Activated CD8-positive, alpha-beta memory T cell treated with anti-CD3 and anti-CD28 coated beads for 48 hours (primary cell): Measurements from ENCODE around the gene EVX1.

Experiments
- DNase-seq, 3 experiments: peaks; one replicate each; pipeline ENCODE4 v3.0.0-alpha.2; 2020; ENCODE audit warnings: low read depth in 2 of 3, low spot score in 2 of 3

The EVX1 gene

GRCh38 chr7:27224983-27225934, 17.3 kb upstream of the EVX1 start:
- no peak for DNase-seq

DNA sequence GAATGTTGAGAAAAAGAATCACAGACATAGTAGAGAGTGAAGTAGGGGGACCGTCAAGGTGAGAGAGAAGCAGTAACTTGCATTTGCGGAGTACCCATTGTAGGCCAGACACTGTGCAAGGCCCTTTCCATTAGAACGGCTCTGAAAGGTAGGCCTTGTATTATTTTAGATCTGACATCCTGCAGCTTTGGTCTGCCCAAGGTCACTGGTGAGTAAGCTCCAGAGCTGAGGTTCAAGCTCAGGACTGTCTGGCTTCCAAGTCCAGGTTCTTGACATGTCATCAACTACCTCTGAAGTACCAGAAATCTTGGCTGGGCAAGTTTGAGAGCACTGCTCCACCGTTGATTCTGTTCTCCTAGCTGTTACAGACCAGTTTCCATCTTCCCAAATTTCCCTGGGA, 13.2 kb upstream of the EVX1 start:
- DNase-seq: no peak

DNA sequence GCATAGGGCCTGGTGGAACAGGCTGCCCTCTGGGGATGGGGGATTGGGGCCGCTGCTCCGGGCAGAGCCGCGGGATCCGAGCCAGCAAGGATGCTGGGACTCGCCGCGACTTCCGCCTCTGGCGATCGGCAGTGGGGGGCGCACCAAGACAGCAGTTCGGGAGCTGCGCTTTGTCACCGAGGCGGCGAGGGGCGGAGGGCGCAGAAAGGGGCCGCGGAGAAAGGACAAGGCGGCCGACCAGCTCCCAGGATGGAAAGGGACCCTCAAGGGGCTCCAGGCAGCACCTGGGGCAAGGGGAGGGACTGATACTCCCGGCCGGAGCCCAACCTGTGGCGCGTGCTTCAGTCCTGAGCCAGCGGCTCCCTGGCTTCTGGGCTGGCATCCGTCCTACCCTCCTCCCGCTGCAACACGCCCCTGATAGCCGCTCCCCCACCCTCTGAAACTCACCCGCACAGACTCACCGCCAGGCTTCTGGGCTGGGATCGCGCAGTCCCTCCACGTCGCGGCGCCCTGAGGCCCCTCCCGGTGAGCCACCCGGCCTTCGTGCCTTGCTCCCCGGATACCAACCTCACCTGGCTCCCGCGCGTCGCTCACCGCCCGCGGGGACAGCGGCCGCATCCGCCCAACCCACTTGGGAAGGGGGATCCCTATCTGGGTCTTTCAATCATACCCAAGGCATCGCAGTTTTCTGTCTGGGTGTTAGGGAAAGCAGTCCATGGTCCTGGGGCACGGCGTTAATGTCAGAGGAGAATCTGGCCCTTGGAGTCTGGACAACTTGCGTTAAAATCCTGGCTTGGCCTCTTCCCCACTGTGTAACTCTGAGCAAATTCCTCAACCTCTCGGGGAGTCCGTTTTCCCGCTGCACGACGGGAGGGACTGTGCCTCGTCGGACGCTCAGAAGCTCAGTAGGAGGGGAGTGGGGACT, 7.0 kb upstream of the EVX1 start:
- no peak for DNase-seq

DNA sequence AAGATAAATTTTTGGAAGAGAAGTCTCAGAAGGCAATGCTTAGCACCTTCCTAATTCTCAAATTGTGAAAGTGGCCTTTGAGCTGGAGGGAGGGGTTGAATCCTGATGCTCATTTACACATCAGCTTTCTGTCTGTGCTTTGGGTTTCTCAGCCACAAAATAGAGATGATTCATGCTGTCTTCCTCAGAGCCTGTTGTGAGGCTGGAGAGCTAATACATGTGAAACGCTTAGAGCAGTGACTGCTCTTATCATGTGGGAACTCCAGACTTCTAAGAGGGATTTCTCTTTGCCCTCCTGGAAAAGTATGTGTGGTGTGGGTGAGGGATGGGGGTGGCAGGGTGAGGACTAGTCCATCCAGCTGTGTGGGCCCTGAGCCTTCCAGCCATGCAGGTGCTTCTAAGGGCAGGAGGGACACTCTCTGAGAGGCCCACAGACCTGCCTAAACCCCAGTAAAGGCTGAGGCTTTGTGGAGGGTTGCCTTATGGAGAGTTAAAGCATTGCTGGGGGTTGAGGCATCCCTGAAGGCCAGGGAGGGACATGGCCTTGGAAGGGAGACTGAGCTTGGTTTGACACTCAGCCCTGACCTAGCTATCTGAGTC, 4.8 kb upstream of the EVX1 start:
- no peak for DNase-seq

DNA sequence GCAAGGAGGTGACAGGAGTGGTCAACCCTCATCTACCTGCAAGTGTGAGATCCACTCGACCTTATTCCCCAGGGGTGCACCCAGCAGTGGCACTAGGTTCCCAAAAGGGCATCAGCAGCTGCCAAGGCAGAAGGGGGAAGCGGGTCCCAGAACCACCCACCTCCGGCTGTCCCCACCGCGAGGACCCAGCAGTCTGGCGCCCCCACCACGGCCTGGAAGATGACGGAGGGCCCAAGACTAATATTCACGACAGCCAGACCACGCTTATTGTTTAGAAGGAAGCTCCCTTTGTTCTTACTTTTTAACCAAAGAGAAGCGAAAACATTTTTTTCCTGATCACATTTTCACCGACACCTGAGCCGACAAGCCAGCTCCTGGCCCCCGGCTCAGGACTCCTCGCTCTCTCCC, 3.6 kb upstream of the EVX1 start:
- DNase-seq: no peak

DNA sequence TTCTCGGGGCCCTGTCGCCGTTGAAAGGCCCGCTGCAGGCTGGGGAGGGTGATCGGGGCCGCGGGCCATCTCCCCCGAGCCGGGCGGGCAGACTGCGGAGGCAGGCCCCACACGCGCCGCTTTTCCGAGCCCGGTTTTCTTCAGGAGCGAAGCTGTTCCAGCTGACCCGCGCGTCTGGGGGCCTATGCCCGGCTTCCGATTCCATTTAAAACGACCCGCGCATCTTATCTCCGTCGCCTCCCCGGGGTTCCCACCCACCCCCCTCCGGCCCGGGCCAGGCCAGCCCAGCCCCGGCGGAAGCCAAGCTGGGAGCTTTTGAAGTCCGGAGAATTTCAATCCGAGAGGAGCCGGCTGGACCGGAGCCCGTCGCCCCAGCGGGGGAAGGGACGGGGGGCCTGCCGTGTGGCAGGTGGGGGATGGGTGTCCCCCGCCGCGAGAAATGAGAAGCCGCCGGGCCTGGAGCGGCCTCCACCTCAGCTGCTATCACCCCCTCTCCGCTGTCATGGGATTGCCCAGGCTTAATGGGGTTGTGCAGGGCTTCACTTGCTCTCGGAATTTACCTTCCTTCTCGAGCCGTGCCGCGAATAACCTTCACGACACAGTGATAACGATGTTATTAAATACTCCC, 3.1 kb upstream of the EVX1 start:
- DNase-seq: no peak

DNA sequence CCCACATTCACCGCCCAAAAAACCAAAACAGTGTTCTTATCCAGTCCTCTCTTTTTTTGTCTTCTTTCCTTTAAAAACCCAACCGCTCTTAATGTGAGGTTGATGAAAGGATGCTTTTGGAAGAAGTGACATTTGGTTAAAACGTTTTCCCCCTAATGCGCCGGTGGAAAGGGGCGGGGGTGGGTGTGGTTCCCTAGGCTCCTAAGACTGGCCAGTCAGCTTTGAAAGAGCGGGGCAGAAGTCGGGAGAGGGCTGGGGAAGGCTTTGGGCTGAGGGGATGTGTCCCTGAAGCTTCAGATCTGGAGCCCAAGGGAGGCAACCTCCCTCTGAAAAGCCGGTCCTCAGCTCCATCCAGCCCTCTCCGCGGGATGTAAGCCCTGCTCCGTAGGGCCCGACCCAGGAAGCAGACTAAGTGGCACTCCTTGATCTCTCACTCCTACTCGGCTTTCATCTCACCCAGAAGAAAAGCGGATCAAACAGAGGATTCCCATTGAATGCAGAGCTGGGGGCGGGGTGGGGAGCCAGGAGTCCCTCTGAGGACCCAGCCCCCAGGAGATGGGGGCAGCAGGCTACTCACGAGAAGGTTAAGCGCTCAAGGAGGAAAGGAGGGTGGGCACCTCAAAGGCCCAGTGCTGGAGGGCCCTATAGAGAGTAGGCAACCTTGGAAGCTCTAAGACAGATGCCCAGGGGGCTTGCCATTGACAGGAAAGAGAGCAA, 2.4 kb upstream of the EVX1 start:
- DNase-seq: no peak

DNA sequence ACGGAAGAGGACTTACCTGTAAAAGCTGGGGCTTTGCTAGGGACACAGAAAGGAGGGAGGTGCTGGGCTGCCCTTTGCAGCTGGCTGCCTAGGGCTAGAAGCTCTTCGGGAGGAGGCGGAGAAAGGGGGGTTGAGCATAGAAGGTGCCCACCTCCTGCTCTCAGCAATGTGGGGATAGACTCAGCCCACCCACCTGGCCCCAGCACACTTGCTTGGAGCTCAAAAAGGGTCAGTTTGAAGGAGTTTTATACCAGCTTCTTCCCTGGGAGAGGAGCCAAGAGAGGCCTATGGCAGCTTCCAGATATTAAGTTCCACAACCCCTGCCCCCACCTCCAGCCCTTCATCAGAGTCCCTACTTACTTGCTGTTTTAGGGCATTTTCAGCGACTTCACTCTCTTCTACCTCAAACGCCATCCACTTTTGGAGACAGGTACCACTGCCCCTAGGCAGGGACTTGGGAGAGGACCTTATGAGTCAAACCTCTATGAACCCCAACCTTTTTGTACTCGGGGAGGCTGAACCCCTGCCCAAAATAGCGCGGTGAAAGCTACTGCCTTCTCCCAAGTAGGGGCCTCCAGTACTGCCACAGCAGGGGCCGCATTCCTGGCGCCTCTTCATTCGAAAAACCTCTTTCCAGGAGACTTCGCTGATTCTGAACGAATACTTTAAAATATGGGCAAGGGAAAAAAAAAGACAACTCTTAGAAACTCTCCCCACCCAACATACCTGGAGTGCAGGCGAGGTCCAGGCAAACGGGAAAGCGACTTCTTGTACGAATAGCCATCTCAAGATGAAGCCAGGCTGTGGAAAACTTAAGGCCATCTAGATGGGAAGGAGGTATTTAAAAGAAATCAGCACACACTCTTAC, 1.2 kb upstream of the EVX1 start:
- no peak for DNase-seq

- no peak for DNase-seq
Measured at GRCh38 chr7:27242154-27242553, 448 bp upstream of the EVX1 start.

GRCh38 chr7:27243340-27244163, 950 bp downstream of the EVX1 start:
- no peak for DNase-seq

DNA sequence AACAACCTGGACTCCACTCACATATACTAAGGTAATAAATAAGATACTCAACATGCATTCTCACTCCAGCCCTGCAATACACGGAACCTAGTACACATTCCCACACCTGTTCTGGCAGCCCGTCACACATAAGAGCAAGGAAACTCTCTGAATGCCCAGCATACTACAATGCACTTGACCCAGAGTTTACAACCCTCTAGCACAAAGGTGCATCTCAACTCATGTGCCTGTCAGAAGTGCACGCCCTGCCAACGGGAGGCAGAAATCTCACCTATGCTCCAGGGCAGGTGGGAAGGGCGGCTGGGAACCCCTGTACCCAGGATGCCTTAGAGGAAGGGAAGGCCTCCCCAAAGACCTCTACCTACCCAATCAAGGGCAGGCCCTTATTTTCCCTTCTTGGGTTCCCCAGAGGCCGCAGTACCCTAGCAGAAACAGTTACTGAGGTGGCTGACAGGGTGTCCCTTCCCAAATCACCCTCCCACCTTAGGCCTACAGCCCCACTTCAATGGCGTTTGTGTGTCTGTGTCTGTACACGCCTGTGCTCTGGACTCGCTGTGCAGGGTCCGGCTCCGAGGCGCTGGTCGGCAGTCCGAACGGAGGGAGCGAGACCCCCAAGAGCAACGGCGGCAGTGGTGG, 2.0 kb downstream of the EVX1 start:
- no peak for DNase-seq

GRCh38 chr7:27245124-27245797, 2.7 kb downstream of the EVX1 start:
- DNase-seq: no peak

GRCh38 chr7:27245798-27246691, 3.4 kb downstream of the EVX1 start:
- DNase-seq: no peak

GRCh38 chr7:27247000-27247399, 4.4 kb downstream of the EVX1 start:
- DNase-seq: no peak

DNA sequence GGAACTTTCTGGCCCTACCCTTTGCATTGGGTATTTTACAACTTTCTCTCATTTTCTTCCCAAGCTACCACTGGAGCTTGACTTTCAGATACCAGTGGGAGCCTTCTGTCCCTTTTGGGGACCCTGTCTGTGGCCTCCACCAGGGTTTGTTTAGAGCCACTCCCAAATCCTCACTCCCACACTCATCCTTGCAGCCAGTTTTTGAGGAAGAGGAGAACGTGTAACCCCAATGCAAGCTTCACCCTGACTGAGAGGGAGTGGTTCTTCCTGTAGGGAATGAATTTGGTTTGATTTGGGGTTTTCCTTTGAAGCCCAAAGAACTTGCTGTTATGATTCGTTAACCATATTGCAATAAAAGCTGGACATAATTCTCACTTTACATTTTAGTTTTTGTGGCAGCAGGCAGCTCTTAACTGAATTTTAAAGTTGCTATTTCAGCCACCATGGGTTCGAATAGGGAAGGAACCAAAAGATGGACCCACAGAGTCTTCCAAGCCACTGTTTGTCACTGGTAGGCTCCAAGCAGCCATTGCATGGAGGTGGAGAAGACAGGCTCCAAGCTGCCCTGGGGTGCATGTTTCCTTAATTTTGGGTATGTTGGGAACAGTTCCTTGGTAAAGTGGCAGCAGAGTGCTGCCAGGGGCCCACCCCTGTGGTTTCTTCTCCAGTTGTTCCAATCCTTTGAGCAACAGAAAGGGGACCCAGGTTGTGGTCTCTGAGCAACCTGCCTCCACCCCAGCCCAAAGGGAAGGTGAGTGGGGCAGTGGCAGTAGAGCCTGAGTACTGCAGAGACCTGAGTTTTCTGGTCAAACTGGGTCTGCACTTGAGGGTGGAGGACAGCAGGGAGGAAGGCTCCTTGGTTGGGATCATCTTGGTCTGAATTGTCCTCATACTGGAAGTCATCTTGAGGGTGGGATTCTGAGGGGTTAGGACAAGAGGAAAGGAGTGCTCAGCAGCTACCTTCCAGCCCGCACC, 5.1 kb downstream of the EVX1 start:
- DNase-seq: no peak
